ENCODE measurements around the gene NCKAP5. TPM values are rescaled to one million over a fixed set of nuclear protein-coding genes. Genes with fewer than 3 reads are reported as not detected.
A peak's percentile ranks its signal among the peaks of the same experiment; 100 is the strongest.

NCKAP5 gene
- total RNA-seq, 1 donor from 2014 or later = 33.3 TPM

GRCh38 chr2:133574186-133574585 lies 5.9 kb upstream of the NCKAP5 start:
- no peak for DNase-seq

GRCh38 chr2:133573491-133574162 lies 5.4 kb upstream of the NCKAP5 start:
- DNase-seq = no peak

GRCh38 chr2:133571249-133571648 lies 3.0 kb upstream of the NCKAP5 start:
- DNase-seq = no peak

GRCh38 chr2:133570542-133570941 lies 2.3 kb upstream of the NCKAP5 start:
- no peak for DNase-seq

- no peak for DNase-seq
Observed at GRCh38 chr2:133569286-133569830, 1.1 kb upstream of the NCKAP5 start.

GRCh38 chr2:133568598-133568997 lies 335 bp upstream of the NCKAP5 start:
- no peak for DNase-seq

- peak; percentile 20 for DNase-seq
Observed at GRCh38 chr2:133562558-133562957, 5.7 kb downstream of the NCKAP5 start.

GRCh38 chr2:133561045-133561852 lies 7.0 kb downstream of the NCKAP5 start:
- peak; percentile 89 for DNase-seq

GRCh38 chr2:133557614-133558013 lies 10.6 kb downstream of the NCKAP5 start:
- DNase-seq = no peak

- DNase-seq = no peak
Observed at GRCh38 chr2:133553838-133554408, 14.3 kb downstream of the NCKAP5 start.

GRCh38 chr2:133553251-133553650 lies 15.0 kb downstream of the NCKAP5 start:
- no peak for DNase-seq

GRCh38 chr2:133552821-133553220 lies 15.4 kb downstream of the NCKAP5 start:
- no peak for DNase-seq

GRCh38 chr2:133541797-133542196 lies 26.5 kb downstream of the NCKAP5 start:
- DNase-seq = peak; percentile 57

- peak; percentile 73 for DNase-seq
Observed at GRCh38 chr2:133541376-133541775, 26.9 kb downstream of the NCKAP5 start.

- no peak for DNase-seq
Observed at GRCh38 chr2:133532919-133533318, 35.3 kb downstream of the NCKAP5 start.

GRCh38 chr2:133531382-133531781 lies 36.9 kb downstream of the NCKAP5 start:
- DNase-seq = no peak

GRCh38 chr2:133530645-133531044 lies 37.6 kb downstream of the NCKAP5 start:
- no peak for DNase-seq

GRCh38 chr2:133526530-133527300 lies 41.5 kb downstream of the NCKAP5 start:
- peak; percentile 47 for DNase-seq

- DNase-seq = no peak
Observed at GRCh38 chr2:133525613-133526529, 42.4 kb downstream of the NCKAP5 start.

GRCh38 chr2:133525090-133525489 lies 43.2 kb downstream of the NCKAP5 start:
- DNase-seq = peak; percentile 23

- DNase-seq = no peak
Observed at GRCh38 chr2:133523406-133523805, 44.9 kb downstream of the NCKAP5 start.

Data from skin of body (tissue), 2 donors.